Karpas-422 (cell line): Measurements from ENCODE around the gene ZNF319. TPM values are rescaled to one million over a fixed set of nuclear protein-coding genes. Genes with fewer than 3 reads are reported as not detected.

Experiments used
- DNase-seq: peaks from one replicate; pipeline ENCODE4 v3.0.0-alpha.2; 2015
- H2AFZ ChIP-seq: fragments of 200-600 bp; sonication (generic); 2 replicates; pipeline ENCODE4 v1.6.1; 2014; ENCODE audit warnings: antibody characterized with exemption, low read length, mixed read lengths
- H3K27ac ChIP-seq: fragments of 200-600 bp; sonication (generic); 2 replicates; pipeline ENCODE4 v1.5.1; 2014; ENCODE audit warnings: mild to moderate bottlenecking, low read length, moderate library complexity
- H3K27me3 ChIP-seq: fragments of 200-600 bp; sonication (generic); 2 replicates; pipeline ENCODE4 v1.6.1; 2014; ENCODE audit warnings: low read length, mixed read lengths
- H3K36me3 ChIP-seq: fragments of 200-600 bp; sonication (generic); 2 replicates; pipeline ENCODE4 v1.6.1; 2014; ENCODE audit warnings: low read length, mixed read lengths; ENCODE audit not compliant: insufficient read depth
- H3K4me1 ChIP-seq: fragments of 200-600 bp; sonication (generic); 2 replicates; pipeline ENCODE4 v1.6.1; 2014; ENCODE audit warnings: mild to moderate bottlenecking, low read length, mixed read lengths
- H3K4me2 ChIP-seq: fragments of 200-600 bp; sonication (generic); 2 replicates; pipeline ENCODE4 v1.6.1; 2014; ENCODE audit warnings: low read length, low read depth, mild to moderate bottlenecking; ENCODE audit not compliant: poor library complexity, severe bottlenecking
- H3K4me3 ChIP-seq: fragments of 200-600 bp; sonication (generic); 2 replicates; pipeline ENCODE4 v1.5.1; 2014; ENCODE audit warnings: mild to moderate bottlenecking, antibody characterized with exemption, low read length, mixed read lengths
- H3K79me2 ChIP-seq: fragments of 200-600 bp; sonication (generic); 2 replicates; pipeline ENCODE4 v1.6.1; 2014; ENCODE audit warnings: mild to moderate bottlenecking, low read length, mixed read lengths
- H3K9ac ChIP-seq: fragments of 200-600 bp; sonication (generic); 2 replicates; pipeline ENCODE4 v1.6.0; 2014; ENCODE audit warnings: low read length
- H3K9me2 ChIP-seq: fragments of 200-600 bp; sonication (generic), shearing (Covaris generic); replicated peaks from 2 replicates; pipeline ENCODE4 v1.6.0; 2014; ENCODE audit warnings: mild to moderate bottlenecking, low read length, moderate library complexity; ENCODE audit not compliant: insufficient read depth
- H3K9me3 ChIP-seq: fragments of 300-700, 200-600 bp; sonication (generic); 2 replicates; pipeline ENCODE4 v1.6.1; 2014; ENCODE audit warnings: low read length, mixed read lengths
- H4K20me1 ChIP-seq: fragments of 200-600 bp; sonication (generic); 2 replicates; pipeline ENCODE4 v1.6.1; 2014; ENCODE audit warnings: mild to moderate bottlenecking, antibody characterized with exemption, low read length, low read depth; ENCODE audit not compliant: insufficient read depth
- total RNA-seq: library from RNA; depleted of rRNA; stranded (reverse); fragments of >200 nt; shearing (Covaris generic); gene quantifications from 2 replicates; pipeline ENCODE4 v1.2.3, GENCODE V29; 2014; ENCODE audit warnings: low replicate concordance

ZNF319 gene
- total RNA-seq, 1 experiment from 2014 or later: 3.7 TPM

DNA sequence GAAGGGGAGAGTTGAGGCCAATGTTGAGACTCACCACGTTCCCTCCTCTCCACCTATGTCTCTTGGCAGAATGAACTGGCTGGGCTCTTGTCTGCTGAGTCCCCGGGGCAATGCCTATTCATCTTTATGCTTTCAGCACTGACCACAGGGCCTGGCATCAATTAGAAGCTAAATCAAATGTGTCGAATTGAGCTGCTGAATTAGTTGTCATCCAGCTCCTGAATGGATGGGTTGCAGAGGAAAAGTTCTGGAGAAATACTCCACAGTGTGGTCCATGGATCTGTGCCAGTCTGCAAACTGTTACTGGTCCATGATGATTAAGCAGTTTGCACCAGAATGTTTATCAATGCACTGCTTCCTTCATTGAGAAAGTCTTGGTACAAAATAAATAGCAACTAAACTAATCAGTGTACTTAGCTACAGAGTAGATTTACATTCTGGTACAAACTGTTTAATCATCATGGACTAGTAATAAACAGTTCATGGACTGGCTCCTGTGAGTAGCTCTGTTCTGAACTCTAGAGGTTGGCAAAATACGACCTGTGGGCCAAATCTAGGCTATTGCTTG is 34.2 kb downstream of the ZNF319 start:
- DNase-seq: no peak
- Histone ChIP-seq H3K27me3 (no peaks in the 10 kb centered on the region), H3K27ac (no peak overlapping the region), H3K36me3 (no peaks in the 10 kb centered on the region), H3K9me2 (no peaks in the 10 kb centered on the region), H3K9ac (no peak overlapping the region), H4K20me1 (no peaks in the 10 kb centered on the region; the same call in 1 of the 2 replicates), H3K79me2 (no peaks in the 10 kb centered on the region), H3K4me2 (no peak overlapping the region), H3K9me3 (no peaks in the 10 kb centered on the region), H3K4me1 (no peaks in the 10 kb centered on the region), H2AFZ (no peak overlapping the region), H3K4me3 (no peak overlapping the region)

DNA sequence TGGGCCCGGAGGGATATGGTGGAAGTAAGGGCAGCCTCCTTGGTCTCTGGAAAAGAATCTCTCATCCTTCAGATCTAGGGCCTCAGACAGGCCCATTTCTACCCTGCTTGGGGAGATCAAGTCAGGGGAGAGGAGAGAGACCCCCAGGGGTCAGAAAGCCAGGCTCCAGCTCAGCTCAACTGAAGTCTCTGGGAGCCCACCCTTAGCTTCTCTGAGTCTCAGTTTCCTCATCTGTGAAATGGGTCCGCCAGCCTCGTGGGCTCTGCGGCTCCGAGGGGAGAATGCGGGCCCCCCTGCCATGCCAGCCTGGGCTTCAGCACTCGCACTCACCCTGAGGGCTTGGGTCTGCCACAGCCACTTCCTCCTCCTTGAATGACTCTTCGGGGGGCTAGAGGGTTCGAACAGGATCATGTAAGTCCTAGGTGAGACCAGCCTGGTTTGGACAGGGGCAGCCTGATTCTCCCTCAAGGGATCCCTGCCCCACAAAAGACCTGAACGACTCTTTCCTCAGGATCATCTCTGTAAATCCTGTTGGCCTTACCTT is 36.2 kb downstream of the ZNF319 start:
- Histone ChIP-seq H3K27me3 (no peaks in the 10 kb centered on the region), H3K9me2 (no peaks in the 10 kb centered on the region), H3K4me3 (no peak overlapping the region), H4K20me1 (no peaks in the 10 kb centered on the region; the same call in 1 of the 2 replicates), H3K9ac (no peak overlapping the region), H3K9me3 (no peaks in the 10 kb centered on the region), H3K36me3 (no peaks in the 10 kb centered on the region), H3K79me2 (no peaks in the 10 kb centered on the region), H3K4me1 (no peaks in the 10 kb centered on the region), H3K27ac (no peak overlapping the region), H2AFZ (no peak overlapping the region), H3K4me2 (no peak overlapping the region)
- DNase-seq: no peak

DNA sequence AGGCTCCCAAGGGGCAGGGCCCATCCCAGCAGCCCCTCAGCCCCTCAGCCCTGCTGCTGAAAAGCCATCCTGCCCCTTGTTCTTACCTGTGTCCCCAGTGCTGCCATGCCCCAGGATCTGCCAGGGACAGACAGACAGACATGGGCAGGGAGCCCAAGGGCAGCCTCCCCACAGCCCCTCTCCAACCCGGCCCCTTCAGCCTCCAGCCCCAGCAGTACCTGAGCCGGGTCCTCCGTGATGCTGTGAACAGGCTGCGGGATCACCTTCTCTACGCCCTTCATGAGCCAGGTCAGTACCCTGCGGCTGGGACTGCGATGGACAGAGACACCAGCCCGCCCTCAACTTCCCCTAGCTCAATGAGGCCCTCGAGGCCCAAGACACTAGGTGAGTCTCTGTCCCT is 37.7 kb downstream of the ZNF319 start:
- H3K4me3 ChIP-seq: no peak overlapping the region
- H3K4me2 ChIP-seq: no peak overlapping the region
- H2AFZ ChIP-seq: no peak overlapping the region
- H3K27ac ChIP-seq: no peak overlapping the region
- H3K79me2 ChIP-seq: no peaks in the 10 kb centered on the region
- no peak overlapping the region for H3K9ac ChIP-seq
- H3K27me3 ChIP-seq: no peaks in the 10 kb centered on the region
- H3K36me3 ChIP-seq: no peaks in the 10 kb centered on the region
- no peak for DNase-seq
- no peaks in the 10 kb centered on the region for H3K9me3 ChIP-seq
- no peaks in the 10 kb centered on the region for H3K9me2 ChIP-seq
- H4K20me1 ChIP-seq: no peaks in the 10 kb centered on the region; the same call in 1 of the 2 replicates
- H3K4me1 ChIP-seq: no peaks in the 10 kb centered on the region

DNA sequence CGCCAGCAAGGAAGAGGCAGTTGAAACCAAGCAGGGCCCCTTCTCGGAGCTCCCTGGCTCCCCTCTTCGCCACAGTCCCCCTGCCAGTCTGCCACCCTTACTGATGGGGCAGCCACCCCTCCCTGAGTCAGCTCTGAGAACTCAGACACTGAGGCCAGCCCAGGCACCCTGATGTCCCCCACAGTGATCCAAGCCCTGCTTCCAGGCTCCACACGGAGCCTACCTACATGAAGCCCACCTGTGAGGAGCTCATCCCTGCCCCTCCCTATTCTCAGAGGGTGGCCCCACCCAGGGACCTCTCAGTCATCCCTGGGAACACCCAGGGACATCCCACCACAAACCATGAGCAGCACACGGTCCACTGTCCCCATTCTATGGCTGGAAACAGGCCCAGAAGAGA is 38.4 kb downstream of the ZNF319 start:
- no peaks in the 10 kb centered on the region for H3K27me3 ChIP-seq

DNA sequence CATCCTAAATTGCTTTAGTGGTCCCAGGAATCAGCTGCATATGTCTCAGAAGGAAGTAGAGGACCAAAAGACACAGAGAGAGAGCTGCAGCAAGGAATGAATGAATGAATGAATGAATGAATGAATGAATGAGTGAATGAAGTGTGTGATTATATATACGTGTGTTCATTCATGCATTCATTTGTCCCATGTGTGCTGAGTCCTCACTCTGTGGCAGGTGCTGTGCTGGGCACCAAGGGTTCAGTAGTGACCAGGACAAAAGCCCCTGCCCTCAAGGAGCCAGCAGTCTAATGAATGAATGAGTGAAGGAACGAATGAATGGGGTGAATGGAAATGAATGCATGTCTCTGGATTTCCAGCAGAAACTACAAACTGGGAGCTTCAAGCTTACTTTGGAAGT is 38.9 kb downstream of the ZNF319 start:
- no peak overlapping the region for H3K4me2 ChIP-seq
- no peaks in the 10 kb centered on the region for H3K4me1 ChIP-seq
- no peaks in the 10 kb centered on the region for H3K36me3 ChIP-seq
- no peaks in the 10 kb centered on the region; the same call in 1 of the 2 replicates for H4K20me1 ChIP-seq
- H3K4me3 ChIP-seq: no peak overlapping the region
- no peak overlapping the region for H3K9ac ChIP-seq
- no peak for DNase-seq
- H3K27me3 ChIP-seq: no peaks in the 10 kb centered on the region
- no peaks in the 10 kb centered on the region for H3K79me2 ChIP-seq
- no peak overlapping the region for H3K27ac ChIP-seq
- H2AFZ ChIP-seq: no peak overlapping the region
- no peaks in the 10 kb centered on the region for H3K9me3 ChIP-seq
- no peaks in the 10 kb centered on the region for H3K9me2 ChIP-seq

More for the DNA sequence above, 38.4 kb downstream of the ZNF319 start:
- H3K9ac ChIP-seq: no peak overlapping the region
- H2AFZ ChIP-seq: no peak overlapping the region
- no peak overlapping the region for H3K27ac ChIP-seq
- DNase-seq: no peak
- no peak overlapping the region for H3K4me2 ChIP-seq
- H3K36me3 ChIP-seq: no peaks in the 10 kb centered on the region
- H3K4me3 ChIP-seq: no peak overlapping the region
- H3K4me1 ChIP-seq: no peaks in the 10 kb centered on the region
- H3K9me3 ChIP-seq: no peaks in the 10 kb centered on the region
- H4K20me1 ChIP-seq: no peaks in the 10 kb centered on the region; the same call in 1 of the 2 replicates
- H3K9me2 ChIP-seq: no peaks in the 10 kb centered on the region
- H3K79me2 ChIP-seq: no peaks in the 10 kb centered on the region

DNA sequence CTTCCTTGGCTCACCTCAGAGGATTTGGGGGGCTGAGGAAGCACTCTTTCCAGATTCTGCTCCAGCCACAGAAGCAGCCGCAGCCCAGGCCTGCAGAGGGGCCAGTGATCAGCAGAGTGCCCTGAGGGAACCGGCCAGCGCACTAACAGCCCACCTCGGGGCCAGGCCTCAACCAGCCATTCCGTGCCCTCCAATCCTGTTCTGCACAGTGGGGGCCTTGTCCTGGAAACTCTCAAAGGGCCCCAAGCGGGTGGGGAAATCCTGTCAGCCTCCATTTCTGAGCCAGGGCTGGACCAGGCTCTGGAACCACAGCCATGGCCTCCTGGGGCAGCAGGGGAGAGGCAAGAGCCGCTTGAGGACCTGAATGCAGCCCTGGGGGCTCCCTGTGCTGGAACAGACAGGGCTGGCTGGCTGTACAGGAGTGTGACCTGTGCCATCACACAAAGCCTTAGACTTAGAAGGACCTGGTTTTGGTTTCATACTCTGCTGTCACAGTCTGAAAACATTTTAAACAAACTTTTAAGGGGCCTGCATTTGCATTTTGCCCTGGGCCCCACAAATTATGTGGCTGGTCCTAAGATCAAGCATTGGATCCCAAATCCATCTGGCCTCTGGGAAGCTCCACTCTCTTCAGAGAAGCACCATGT is 39.5 kb downstream of the ZNF319 start:
- Histone ChIP-seq H3K4me2 (no peak overlapping the region), H2AFZ (no peak overlapping the region), H3K79me2 (no peaks in the 10 kb centered on the region), H3K9me3 (no peaks in the 10 kb centered on the region), H3K4me1 (no peaks in the 10 kb centered on the region), H3K27ac (no peak overlapping the region), H3K9me2 (no peaks in the 10 kb centered on the region), H3K9ac (no peak overlapping the region), H4K20me1 (no peaks in the 10 kb centered on the region; the same call in 1 of the 2 replicates), H3K36me3 (no peaks in the 10 kb centered on the region), H3K27me3 (no peaks in the 10 kb centered on the region), H3K4me3 (no peak overlapping the region)
- no peak for DNase-seq

DNA sequence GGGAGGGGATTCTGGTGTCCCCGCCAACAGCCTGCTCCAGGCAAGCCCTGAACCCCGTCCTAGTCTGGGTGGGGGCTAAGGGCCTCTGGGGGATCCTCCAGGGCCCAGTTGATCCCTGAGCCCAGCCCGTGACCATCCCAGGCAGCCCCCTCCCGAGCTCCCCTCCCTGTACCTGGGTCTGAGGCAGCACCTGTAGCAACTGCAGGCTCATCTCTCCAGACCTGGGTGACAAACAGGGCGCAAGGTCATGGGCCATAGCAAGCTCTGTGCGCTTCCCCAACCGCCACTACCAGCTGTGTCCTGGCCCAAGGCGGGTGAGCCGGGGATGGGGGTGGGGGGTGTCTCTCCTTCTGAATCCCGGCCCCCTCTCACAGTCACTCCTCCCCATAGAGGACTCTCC is 40.2 kb downstream of the ZNF319 start:
- Histone ChIP-seq H3K9me2 (no peaks in the 10 kb centered on the region), H3K4me1 (no peaks in the 10 kb centered on the region), H2AFZ (no peak overlapping the region), H4K20me1 (no peaks in the 10 kb centered on the region; the same call in 1 of the 2 replicates), H3K79me2 (no peaks in the 10 kb centered on the region), H3K36me3 (no peaks in the 10 kb centered on the region), H3K9me3 (no peaks in the 10 kb centered on the region), H3K4me2 (no peak overlapping the region), H3K27me3 (no peaks in the 10 kb centered on the region), H3K9ac (no peak overlapping the region), H3K27ac (no peak overlapping the region), H3K4me3 (no peak overlapping the region)
- DNase-seq: no peak

DNA sequence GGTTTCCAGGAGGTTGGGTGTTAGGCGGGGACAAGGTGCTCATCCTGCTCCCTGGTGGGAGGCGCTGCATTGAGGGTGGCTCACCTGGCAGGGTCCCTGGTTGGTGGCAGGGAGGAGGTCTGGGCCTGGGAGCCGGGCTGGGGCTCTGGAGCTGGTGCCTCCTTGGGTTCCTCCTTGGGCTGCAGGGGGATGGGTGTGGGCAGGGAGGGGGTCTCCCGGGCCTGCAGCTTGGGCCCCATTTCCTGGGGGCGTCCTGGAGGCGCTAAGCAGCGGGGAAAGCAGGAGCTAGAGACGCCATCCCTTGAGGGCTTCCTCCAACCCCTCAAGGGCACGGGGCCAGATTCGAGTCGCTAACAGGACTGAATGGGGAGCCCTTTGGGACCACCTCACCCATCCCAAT is 40.7 kb downstream of the ZNF319 start:
- Histone ChIP-seq H3K36me3 (no peaks in the 10 kb centered on the region), H2AFZ (no peak overlapping the region), H4K20me1 (no peaks in the 10 kb centered on the region; the same call in 1 of the 2 replicates), H3K4me3 (no peak overlapping the region), H3K9me3 (no peaks in the 10 kb centered on the region), H3K9me2 (no peaks in the 10 kb centered on the region), H3K4me1 (no peaks in the 10 kb centered on the region), H3K27me3 (no peaks in the 10 kb centered on the region), H3K9ac (no peak overlapping the region), H3K27ac (no peak overlapping the region), H3K79me2 (no peaks in the 10 kb centered on the region), H3K4me2 (no peak overlapping the region)
- no peak for DNase-seq
